ENCODE data around the gene RADIL. TPM values are rescaled to one million over a fixed set of nuclear protein-coding genes. Genes with fewer than 3 reads are reported as not detected.

RADIL gene
- total RNA-seq, 1 experiment from 2014 or later: not detected

DNA sequence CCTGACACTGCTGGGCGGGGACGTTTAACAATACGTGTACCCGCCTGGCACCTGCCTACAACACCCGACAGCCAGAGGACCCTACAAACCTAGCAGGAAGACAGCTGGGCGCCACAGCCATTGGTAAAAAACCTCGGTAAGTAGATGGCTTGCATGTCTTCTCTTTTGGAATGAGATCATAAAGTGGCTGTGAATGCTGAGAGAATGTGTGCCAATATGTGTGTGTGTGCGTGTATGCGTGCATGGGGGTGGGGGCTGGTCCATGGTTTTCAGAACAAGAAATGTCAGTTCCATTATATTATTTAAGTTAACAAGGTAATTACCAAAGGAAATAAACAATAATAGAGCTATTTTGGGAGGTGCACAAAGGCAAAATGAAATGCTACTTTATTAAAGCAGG lies 60.8 kb downstream of the RADIL start:
- intact Hi-C loops (cut with micrococcal nuclease): no loop called here
- TF ChIP-seq, protein P1, sequence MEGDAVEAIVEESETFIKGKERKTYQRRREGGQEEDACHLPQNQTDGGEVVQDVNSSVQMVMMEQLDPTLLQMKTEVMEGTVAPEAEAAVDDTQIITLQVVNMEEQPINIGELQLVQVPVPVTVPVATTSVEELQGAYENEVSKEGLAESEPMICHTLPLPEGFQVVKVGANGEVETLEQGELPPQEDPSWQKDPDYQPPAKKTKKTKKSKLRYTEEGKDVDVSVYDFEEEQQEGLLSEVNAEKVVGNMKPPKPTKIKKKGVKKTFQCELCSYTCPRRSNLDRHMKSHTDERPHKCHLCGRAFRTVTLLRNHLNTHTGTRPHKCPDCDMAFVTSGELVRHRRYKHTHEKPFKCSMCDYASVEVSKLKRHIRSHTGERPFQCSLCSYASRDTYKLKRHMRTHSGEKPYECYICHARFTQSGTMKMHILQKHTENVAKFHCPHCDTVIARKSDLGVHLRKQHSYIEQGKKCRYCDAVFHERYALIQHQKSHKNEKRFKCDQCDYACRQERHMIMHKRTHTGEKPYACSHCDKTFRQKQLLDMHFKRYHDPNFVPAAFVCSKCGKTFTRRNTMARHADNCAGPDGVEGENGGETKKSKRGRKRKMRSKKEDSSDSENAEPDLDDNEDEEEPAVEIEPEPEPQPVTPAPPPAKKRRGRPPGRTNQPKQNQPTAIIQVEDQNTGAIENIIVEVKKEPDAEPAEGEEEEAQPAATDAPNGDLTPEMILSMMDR (IDR thresholded peaks at IDR 0.05; ENCODE audit: unreplicated experiment): no peak
- no TSS peak for BruUV-seq (replicated peaks)
- no peaks in the 10 kb centered on the region for H3K9me3 Mint-ChIP-seq (ENCODE audit: unreplicated experiment)
- no peaks in the 10 kb centered on the region for H3K36me3 Mint-ChIP-seq (ENCODE audit: insufficient read depth, unreplicated experiment)
- H3K4me3 Mint-ChIP-seq (ENCODE audit: unreplicated experiment): no peak overlapping the region
- no peak for DNase-seq (ENCODE audit: unreplicated experiment)
- H3K4me1 Mint-ChIP-seq (ENCODE audit: insufficient read depth, unreplicated experiment): no peaks in the 10 kb centered on the region
- H3K27ac Mint-ChIP-seq (ENCODE audit: low read depth, unreplicated experiment): no peak overlapping the region
- CTCF ChIA-PET: no interaction called here
- POLR2A ChIA-PET: no interaction called here
- peaks cover 15% of the 10 kb centered on the region for H3K27me3 Mint-ChIP-seq (ENCODE audit: insufficient read depth, unreplicated experiment)

DNA sequence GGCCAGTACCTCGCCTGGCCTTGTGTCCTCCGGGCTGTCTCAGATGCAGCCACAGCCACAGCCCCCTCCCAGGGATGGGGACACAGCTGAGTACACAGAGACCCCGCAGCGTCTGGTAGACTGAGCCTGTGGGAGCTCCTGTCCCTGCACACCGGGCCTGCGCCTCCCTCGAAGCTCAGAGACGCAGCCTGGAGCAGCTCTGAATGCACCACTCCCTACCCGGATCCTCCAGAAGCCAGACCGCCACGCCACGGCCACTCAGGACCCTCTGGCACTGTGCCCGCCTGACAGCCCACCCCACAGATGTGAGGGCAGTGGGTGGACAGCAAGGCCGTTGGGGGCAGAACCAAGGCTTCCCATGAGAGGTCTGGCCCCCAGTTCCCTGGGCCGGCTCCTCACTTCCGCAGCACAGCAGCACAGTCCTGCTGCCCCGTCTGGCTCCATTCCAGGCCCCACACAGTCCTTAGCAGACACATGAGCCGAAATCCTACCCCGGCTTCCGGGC lies 62.5 kb downstream of the RADIL start:
- TF ChIP-seq, protein P1 (IDR thresholded peaks at IDR 0.05; ENCODE audit: unreplicated experiment): no peak
- ChIA-PET POLR2A (no interaction called here), CTCF (interaction anchor here (0.6 kb wide), 1 partner anchor 10 kb away, joined by 5 read pairs; no protein-coding TSS in a partner anchor)
- no peaks in the 10 kb centered on the region for H3K36me3 Mint-ChIP-seq (ENCODE audit: insufficient read depth, unreplicated experiment)
- DNase-seq (ENCODE audit: unreplicated experiment): no peak
- H3K9me3 Mint-ChIP-seq (ENCODE audit: unreplicated experiment): no peaks in the 10 kb centered on the region
- H3K4me1 Mint-ChIP-seq (ENCODE audit: insufficient read depth, unreplicated experiment): no peaks in the 10 kb centered on the region
- H3K27me3 Mint-ChIP-seq (ENCODE audit: insufficient read depth, unreplicated experiment): peaks cover 15% of the 10 kb centered on the region
- no peak overlapping the region for H3K4me3 Mint-ChIP-seq (ENCODE audit: unreplicated experiment)
- no peak overlapping the region for H3K27ac Mint-ChIP-seq (ENCODE audit: low read depth, unreplicated experiment)
- BruUV-seq (replicated peaks): no TSS peak
- intact Hi-C loops (cut with micrococcal nuclease): no loop called here

DNA sequence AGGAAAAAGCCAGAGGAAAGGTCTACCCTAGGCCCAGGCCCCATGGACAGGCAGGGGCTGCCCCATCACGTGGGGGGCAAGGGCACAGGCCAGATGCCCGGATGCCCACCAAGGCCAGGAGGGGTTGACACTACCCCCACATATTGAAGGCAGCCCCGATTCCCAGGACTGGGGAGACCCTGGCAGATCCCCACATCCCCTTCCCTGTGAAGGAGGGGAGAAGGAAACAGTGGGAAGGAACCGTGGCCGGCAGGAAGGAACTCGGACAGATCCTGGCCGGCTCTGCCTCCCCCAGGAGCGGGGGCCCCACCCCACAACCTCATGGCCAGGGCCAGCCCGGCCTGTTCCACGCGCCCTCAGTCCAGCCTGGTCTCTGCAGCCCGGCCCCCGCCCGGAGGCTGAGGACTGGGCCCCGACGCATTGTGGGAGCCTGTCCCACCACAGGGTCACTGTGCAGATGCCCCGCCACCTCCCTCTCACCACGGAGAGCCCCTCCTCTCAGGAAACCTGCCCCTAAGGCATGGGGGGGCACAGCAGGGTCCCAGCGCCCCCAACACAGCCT lies 63.0 kb downstream of the RADIL start:
- no peak for DNase-seq (ENCODE audit: unreplicated experiment)
- CTCF ChIA-PET: no interaction called here
- BruUV-seq (replicated peaks): no TSS peak
- Mint-ChIP-seq H3K27me3 (ENCODE audit: insufficient read depth, unreplicated experiment) (peaks cover 11% of the 10 kb centered on the region), H3K36me3 (ENCODE audit: insufficient read depth, unreplicated experiment) (no peaks in the 10 kb centered on the region), H3K27ac (ENCODE audit: low read depth, unreplicated experiment) (no peak overlapping the region), H3K4me3 (ENCODE audit: unreplicated experiment) (no peak overlapping the region), H3K9me3 (ENCODE audit: unreplicated experiment) (no peaks in the 10 kb centered on the region), H3K4me1 (ENCODE audit: insufficient read depth, unreplicated experiment) (no peaks in the 10 kb centered on the region)
- TF ChIP-seq, protein P1 (IDR thresholded peaks at IDR 0.05; ENCODE audit: unreplicated experiment): no peak
- intact Hi-C loops (cut with micrococcal nuclease): no loop called here
- POLR2A ChIA-PET: interaction anchor here (0.8 kb wide), 1 partner anchor 45 kb away, joined by 4 read pairs; the partner anchor contains the start of gene AP5Z1

DNA sequence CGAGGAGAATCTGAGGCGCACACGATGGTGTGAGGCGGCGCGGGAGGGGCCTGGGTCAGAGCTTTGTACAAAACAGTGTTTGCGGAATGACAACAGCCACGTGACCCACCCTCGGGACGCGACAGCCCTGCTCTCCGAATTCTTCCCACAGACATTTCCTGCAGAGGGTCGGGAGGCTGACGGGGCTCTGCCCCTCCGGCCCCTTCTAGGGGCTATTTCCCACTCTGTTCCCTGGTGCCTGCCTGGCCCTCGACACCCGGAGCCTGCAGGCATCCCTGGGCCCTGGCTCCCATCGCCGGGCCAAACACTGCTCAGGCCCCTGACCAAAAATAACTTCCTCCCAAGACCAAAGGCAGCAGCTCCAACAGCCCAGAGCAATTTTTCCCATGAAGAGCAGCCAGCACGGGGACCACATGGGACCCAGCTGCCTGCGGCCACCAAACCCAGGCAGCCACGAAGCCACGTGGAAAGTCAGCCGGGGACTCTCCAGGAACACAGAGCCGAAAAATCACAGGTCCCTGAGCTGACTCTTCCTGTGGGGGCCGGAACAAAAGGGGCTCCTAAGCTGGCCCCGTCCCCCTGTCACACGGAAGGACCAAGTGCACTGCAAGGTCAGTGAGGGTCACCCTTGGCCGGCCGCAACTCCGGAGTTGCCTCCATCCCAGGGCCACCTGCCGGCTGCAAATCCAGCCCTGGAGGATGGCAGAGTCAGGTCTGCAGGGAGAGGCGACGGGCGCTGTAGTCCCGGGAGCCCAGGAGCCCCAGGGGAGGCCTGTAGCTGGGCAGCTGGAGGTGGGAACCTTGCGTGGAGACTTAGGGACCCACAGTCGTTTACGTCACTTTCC lies 63.7 kb downstream of the RADIL start:
- Mint-ChIP-seq H3K4me3 (ENCODE audit: unreplicated experiment) (no peak overlapping the region), H3K36me3 (ENCODE audit: insufficient read depth, unreplicated experiment) (no peaks in the 10 kb centered on the region), H3K27me3 (ENCODE audit: insufficient read depth, unreplicated experiment) (peaks cover 4% of the 10 kb centered on the region), H3K9me3 (ENCODE audit: unreplicated experiment) (no peaks in the 10 kb centered on the region), H3K27ac (ENCODE audit: low read depth, unreplicated experiment) (no peak overlapping the region), H3K4me1 (ENCODE audit: insufficient read depth, unreplicated experiment) (no peaks in the 10 kb centered on the region)
- CTCF ChIA-PET: interaction anchor here (0.6 kb wide), 1 partner anchor 1210 kb away, joined by 3 read pairs; no protein-coding TSS in a partner anchor
- intact Hi-C loops (cut with micrococcal nuclease): no loop called here
- POLR2A ChIA-PET: interaction anchor here (0.8 kb wide), 1 partner anchor 45 kb away, joined by 4 read pairs; the partner anchor contains the start of gene AP5Z1
- no TSS peak for BruUV-seq (replicated peaks)
- no peak for DNase-seq (ENCODE audit: unreplicated experiment)
- TF ChIP-seq, protein P1 (IDR thresholded peaks at IDR 0.05; ENCODE audit: unreplicated experiment): no peak

Measured in MCF 10A (cell line).